ENCODE measurements around the gene EPS15.
"Not testable (repeated sequence)": the region's sequence is repeated elsewhere in the genome, so short reads cannot be mapped to it uniquely, and the experiment has no call there.

EPS15 gene

GRCh38 chr1:51331206-51332100 is 187.6 kb downstream of the EPS15 start:
- DNase-seq (ENCODE audit: low spot score) = no peak

DNA sequence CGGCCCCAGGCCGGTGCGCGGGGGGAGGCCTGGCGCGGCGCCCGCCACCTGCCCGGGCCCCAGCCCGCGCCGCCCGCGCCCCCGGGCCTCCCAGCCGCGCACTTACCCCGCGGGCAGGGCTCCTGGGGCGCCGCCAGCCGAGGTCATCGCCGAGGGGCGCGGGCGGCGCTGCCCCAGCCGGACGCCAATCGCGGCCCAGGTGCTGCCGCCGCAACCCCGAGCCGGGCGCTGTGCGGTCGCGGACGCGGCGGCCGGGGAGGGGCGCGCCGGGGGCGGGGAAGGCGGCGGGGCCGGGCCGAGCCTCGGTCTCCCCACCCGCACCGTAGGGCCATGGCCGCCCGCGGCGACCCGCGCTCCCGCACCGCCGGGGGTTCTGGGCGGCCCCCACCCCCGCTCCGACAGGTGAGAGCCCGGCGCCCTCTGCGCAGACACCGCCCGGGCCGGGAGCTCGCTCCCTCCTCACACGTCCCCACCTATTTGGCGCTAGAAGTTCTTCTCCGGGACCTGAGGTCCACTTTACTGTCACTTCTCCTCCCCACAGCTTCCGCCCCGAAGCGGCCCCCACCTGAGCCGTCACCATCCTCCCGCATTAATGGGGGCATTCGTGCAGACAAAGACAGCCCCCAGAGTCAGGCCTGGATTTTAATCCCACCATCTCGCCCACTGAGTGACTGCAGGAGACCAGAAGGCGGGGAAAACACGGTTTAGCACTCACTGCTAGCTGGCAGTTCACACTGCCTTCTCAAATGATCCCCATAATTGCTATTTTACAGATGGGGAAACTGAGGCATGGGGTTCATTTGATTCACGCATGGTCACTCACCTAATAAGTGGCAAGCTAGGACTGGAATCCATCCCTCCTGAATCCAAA is 188.5 kb downstream of the EPS15 start, which contains the start of gene TTC39A:
TSS of gene TTC39A (minus strand) at position 232 of the 871 bp plus-strand sequence. CDS start at position 147, 85 bp downstream.
- no peak for DNase-seq (ENCODE audit: low spot score)

- no peak for DNase-seq (ENCODE audit: low spot score)
Measured at GRCh38 chr1:51329443-51330325, 189.4 kb downstream of the EPS15 start.

GRCh38 chr1:51328926-51329325 is 190.1 kb downstream of the EPS15 start:
- no peak for DNase-seq (ENCODE audit: low spot score)

DNA sequence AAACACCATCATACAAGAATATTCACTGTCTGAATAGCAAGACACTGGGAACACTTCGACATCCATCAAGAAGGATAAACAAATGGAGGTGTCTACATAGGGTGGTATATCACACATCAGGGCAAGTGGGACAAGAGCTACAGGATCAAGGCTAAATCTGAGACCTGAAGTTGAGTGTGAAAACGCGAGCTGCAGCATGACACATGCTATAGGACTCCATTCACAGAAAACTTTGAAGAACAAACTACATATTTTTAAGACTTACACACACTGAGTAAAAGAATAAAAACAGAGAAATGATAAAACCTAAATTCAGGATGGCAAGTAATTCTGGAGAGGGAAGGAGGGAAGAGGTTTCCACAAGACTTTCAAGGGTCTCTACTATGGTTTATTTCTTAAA is 190.8 kb downstream of the EPS15 start:
- no peak for DNase-seq (ENCODE audit: low spot score)

DNA sequence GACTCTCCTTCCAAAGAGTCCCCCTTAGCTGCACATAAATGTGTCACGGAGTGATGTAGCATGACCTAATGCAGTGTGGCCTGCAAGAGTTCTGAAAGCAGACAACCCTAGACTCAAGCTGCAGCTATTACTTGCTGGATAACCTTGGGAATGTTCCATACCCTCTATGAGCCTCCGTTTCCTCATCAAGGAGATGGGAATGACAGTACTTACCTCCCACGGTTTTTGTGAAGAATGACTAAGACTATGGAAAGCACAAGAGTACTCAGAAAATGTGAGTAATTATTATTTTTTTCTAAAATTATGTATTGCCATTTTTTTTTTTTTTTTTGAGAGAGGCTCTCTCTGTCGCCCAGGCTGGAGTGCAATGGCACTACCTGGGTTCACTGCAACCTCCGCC is 191.7 kb downstream of the EPS15 start:
- DNase-seq (ENCODE audit: low spot score) = no peak

- DNase-seq (ENCODE audit: low spot score) = no peak
Measured at GRCh38 chr1:51326839-51327238, 192.2 kb downstream of the EPS15 start.

DNA sequence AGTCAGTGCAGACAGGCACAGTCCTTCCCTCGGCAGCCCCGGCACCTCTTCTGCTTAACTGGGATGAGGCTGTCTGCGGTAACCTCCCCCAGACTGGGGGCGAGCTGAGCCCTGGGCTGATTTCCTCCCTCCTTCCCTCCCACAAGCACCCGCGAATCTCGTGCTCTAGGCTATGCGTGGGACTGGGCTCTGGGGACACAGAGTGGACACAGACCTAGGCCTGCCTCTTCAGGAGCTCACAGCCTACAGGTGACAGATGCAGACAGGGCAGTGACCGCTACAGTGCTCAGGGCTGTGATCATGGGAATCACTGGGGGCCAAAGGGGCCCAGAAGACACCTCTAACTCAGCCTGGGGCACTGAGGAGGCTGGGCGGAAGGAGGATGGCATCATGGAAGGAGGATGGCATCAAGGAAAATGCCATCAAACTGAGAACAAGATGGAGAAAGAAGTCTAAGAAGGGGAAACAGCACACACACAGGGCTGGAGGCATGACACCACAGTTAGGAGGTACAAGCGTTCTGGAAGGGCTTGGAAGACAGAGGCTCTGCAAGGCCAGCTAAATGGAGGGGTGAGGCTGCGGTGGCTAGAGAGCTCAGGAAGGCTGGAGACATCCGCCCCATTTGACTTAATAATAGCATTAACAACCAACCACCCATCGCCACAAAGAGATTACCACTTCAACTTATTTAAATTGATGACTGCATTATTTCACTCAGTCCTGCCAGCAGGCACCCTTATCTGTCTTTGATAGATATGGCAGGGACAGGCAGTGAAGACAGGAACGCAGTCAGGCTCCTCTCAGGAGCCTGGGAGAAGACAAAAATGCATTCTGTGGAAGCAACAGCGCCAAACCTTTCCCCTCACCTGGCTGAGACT is 192.9 kb downstream of the EPS15 start:
- DNase-seq (ENCODE audit: low spot score) = no peak

DNA sequence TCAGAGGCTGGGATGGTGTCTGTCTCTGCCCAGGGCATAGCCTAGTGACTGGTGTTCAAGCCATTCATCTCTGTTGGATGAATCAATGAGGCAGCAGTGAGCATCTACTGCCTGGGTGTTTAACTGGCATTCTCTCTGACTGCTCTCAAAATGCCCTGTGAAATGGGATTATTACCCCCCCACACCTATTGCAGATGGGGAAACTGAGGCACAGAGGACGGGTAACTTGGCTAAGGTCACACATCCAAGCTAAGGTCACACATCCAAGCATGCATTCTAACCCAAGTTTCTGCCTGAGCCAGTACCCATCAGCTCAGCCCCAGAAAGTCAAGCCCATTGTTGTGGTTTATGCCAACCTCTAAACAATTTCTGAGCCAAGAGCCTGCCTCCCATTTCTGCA is 193.7 kb downstream of the EPS15 start:
- no peak for DNase-seq (ENCODE audit: low spot score)

DNA sequence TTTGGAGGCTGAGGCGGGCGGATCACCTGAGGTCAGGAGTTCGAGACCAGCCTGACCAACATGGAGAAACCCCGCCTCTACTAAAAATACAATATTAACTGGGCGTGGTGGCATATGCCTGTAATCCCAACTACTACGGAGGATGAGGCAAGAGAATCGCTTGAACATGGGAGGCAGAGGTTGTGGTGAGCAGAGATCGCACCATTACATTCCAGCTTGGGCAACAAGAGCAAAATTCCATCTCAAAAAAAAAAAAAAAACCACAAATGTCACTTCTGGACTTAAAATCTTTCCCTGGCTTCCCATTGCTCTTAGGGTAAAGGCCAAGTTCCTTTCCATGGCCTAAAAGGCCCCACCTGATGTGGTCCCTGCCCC is 194.1 kb downstream of the EPS15 start:
- DNase-seq (ENCODE audit: low spot score) = not testable (repeated sequence)

DNA sequence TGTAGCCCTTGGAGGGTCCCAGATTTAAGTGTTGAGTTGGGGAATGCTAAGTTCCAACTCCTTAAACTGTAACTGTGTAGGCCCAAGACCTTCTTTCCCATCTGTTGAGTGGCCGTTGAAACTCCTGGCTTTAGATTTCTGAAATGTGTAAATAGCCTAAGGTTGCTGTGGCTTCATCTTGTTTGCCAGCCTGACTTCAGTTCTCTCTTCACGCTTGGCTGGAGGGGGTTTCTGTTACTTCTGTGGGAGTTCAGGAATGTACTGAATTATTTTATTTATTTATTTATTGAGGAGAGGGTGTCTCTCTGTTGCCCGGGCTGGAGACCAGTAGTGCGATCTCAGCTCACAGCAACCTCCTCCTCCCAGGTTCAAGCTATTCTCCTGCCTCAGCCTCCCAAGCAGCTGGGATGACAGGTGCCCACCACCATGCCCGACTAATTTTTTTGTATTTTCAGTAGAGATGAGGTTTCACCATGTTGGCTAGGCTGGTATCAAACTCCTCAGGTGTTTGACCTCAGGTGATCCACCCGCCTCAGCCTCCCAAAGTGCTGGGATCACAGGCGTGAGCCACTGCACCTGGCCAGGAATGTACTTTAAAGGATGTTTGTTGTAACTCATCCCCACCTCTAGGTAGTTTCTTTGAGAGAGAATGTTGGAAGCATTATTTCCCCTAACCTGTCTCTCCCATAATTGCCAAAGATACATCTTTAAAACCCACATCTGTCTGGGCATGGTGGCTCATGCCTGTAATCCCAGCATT is 194.6 kb downstream of the EPS15 start:
- DNase-seq (ENCODE audit: low spot score) = no peak

DNA sequence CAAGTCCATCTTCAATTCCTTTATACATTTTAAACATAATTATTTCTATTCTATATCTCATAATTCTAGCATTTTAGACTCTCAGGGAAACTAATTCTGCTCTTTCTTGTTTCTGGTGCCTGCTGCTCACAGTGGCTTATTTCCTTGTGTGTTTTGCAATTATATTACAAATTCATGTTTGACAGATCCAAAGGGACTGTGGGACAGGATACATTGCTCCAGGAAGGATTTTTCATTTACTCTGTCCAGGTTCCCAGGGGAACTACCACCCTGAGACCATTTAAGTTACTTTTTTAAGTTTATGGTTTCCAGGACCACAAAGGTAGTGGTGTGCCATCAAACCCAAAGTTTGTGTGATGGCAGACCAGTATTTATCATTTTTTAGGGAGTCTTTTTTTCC is 195.3 kb downstream of the EPS15 start:
- DNase-seq (ENCODE audit: low spot score) = no peak

DNA sequence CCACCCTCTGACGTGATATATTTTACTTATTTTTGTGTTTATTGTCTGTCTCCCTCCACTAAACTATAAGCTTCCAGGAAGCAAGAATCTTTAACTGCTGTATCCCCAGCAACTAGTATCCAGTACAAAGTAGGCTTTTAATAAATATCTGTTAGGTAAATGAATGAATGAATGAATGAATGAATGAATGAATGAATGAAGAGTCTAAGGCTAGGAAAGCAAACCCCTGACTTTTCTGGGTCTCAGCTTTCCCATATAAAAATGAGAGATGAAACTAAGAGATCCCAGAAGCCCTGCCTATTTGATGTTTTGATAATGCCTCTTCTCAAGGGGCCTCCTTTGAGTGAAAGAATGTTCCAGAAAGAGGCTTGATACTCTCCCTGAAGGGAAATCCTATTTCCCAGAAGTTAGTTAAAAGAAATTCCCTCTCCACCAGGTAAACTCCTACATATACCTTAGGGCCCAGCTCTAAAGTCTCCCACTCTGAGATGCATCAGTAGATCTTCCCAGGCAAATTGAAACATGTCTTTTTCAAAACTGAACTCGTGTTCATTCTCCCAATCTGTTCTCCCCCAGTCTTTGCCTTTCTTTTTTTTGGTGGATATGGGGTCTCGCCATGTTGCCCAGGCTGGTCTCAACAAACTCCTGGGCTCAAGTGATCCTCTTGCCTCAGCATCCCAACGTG is 196.5 kb downstream of the EPS15 start:
- DNase-seq (ENCODE audit: low spot score) = no peak

- no peak for DNase-seq (ENCODE audit: low spot score)
Measured at GRCh38 chr1:51321924-51322280, 197.2 kb downstream of the EPS15 start.

DNA sequence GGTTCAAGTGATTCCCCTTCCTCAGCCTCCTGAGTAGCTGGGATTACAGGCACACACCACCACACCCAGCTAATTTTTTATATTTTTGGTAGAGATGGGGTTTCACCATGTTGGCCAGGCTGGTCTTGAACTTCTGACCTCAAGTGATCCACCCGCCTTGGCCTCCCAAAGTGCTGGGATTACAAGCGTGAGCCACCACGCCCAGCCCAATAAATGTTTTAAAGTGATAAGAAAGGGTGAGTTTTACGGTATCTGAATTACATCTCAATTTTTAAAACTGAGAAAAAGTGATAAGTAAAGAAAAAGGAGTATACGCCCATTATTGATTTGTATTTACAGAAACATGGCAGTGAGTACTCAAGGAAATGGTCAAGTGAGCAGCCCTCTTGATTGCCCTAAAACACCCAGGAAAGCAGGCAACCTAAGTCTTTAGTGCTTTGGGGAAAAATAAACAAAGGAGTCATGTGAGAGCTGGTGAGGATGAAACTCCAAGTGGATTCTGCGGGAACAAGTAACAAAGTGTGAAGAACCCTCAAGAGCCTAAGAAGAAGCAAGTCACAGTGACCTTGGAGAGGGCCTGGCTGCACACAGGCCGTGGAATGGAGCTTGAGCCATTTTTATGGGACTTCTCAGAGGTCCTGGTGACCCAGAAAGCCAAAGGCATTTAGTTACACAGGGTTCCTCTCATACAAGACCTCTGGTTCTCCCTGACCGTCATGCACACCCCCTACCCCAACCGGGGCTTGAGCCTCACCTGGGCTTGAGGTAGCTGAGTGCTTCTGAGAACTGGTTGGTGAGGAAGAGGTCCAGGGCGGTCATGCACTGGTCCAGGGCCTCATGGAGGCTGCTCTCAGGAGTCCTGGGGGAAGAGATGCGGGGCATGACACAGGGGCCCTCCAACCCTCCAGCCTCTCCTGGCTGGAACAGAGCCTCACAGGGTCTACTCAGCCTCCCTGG is 197.8 kb downstream of the EPS15 start:
- no peak for DNase-seq (ENCODE audit: low spot score)

DNA sequence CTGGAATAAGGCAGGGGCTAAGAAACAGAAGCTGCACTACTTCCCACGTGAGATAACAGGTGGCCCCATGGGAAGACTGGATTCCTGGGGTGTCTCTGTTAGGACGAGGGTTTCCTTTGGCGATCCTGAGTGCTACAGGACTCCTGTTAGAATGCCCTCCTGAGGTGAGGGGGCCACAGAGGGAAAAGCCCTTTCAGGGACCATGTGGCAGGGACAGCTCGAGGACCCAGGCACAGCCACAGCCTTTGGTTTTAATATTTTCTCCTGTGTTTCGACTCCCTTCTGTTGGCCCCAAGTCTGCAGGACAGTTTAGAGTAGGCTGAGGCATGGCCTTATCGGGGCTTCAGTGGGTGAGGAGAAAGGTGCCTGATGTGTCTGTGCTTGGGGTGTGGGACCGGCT is 201.3 kb downstream of the EPS15 start:
- DNase-seq (ENCODE audit: low spot score) = no peak

DNA sequence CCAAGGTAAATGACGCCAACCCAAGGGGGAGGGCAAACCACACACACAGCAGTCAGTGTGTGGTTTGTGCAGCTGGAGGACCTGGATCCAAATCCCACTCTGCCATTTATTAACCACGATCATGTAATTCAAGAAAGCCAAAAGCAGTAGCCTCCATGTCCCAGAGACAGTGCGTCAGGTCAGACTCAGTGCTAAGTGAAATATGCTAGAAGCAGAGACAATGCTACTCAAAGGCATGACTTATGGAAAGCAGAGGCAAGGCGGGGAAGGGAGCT is 202.3 kb downstream of the EPS15 start:
- no peak for DNase-seq (ENCODE audit: low spot score)

DNA sequence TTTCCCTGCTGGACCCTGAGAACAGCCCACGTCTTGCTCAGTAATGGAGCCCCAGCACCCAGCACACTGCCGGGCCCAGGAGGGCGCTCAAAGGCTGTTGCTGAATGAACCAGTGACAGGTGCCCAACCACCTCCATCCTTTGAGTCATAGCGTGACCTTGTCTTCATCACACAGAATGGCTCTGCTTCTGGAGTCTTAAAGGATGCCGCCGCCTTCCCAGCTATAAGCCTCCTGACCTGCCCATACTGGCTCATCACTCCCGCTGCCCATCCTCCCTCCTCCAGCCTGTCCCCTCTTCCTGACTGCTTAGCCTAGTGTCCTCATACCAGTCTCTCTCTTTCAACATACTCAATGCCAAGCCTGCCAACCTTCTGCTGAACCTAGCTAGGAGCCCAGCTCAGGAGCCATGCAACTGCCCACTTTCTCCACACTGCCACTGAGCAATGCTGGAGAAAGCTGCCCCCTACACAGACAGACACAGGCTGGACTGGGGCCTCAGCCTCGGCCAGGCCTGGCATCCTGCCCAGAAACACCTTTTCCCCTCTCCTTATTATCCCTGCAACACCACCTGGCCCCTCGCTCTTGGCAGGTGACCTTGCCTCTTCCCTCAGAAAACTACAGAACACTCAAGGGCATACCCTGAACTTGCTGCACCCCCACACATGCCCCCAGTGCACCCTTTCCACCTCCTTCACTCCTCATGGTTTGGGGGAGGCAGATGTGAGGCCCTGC is 202.8 kb downstream of the EPS15 start:
- DNase-seq (ENCODE audit: low spot score) = no peak

All from NAMALWA (cell line).